ENCODE measurements around the gene DYNC2H1. TPM values are rescaled to one million over a fixed set of nuclear protein-coding genes. Genes with fewer than 3 reads are reported as not detected.

Gene DYNC2H1
- total and polyA plus RNA-seq, 9 donors: 13.5 to 49.1 (median 26.2) TPM

- intact Hi-C loops (cut with DNase I): no loop called here
- H3K36me3 ChIP-seq: no peaks in the 10 kb centered on the region
- no peaks in the 10 kb centered on the region for H3K9me3 ChIP-seq
- 84 to 99% (median 96%) methylated on average over 6 of the region's 6 CpGs for WGBS, 3 donors
- H3K4me3 ChIP-seq: no peak overlapping the region
- no peaks in the 10 kb centered on the region for H3K4me1 ChIP-seq (ENCODE audit: insufficient read depth)
- H3K27me3 ChIP-seq: no peaks in the 10 kb centered on the region
- no peak for DNase-seq
- TF ChIP-seq POLR2A (IDR thresholded peaks at IDR 0.05) (no peak), CTCF (IDR thresholded peaks at IDR 0.05) (no peak), EP300 (IDR thresholded peaks at IDR 0.05) (no peak)
- no peak overlapping the region for H3K27ac ChIP-seq
Measured at GRCh38 chr11:103339485-103339857, 230.2 kb downstream of the DYNC2H1 start.

- TF ChIP-seq CTCF (IDR thresholded peaks at IDR 0.05): no peak
- no peak for TF ChIP-seq EP300 (IDR thresholded peaks at IDR 0.05)
- no peak for TF ChIP-seq POLR2A (IDR thresholded peaks at IDR 0.05)
- no peak overlapping the region for H3K27ac ChIP-seq
- H3K4me1 ChIP-seq (ENCODE audit: insufficient read depth): no peaks in the 10 kb centered on the region
- no peaks in the 10 kb centered on the region for H3K27me3 ChIP-seq
- H3K36me3 ChIP-seq: no peaks in the 10 kb centered on the region
- no peak for DNase-seq
- intact Hi-C loops (cut with DNase I): no loop called here
- 2 to 23% (median 14%) methylated on average over 1 of the region's 1 CpG for WGBS, 3 donors
- H3K9me3 ChIP-seq: no peaks in the 10 kb centered on the region
- H3K4me3 ChIP-seq: no peak overlapping the region
Measured at GRCh38 chr11:103340956-103341355, 231.7 kb downstream of the DYNC2H1 start.

GRCh38 chr11:103344886-103345285 lies 235.7 kb downstream of the DYNC2H1 start:
- Histone ChIP-seq H3K36me3 (no peaks in the 10 kb centered on the region), H3K27me3 (no peaks in the 10 kb centered on the region), H3K4me3 (no peak overlapping the region), H3K27ac (no peak overlapping the region), H3K4me1 (ENCODE audit: insufficient read depth) (no peaks in the 10 kb centered on the region), H3K9me3 (no peaks in the 10 kb centered on the region)
- intact Hi-C loops (cut with DNase I): no loop called here
- TF ChIP-seq EP300 (IDR thresholded peaks at IDR 0.05) (no peak), POLR2A (IDR thresholded peaks at IDR 0.05) (no peak), CTCF (IDR thresholded peaks at IDR 0.05) (no peak)
- DNase-seq: no peak
- WGBS, 3 donors: 59 to 93% (median 79%) methylated on average over 4 of the region's 4 CpGs

GRCh38 chr11:103349595-103349994 lies 240.4 kb downstream of the DYNC2H1 start:
- Histone ChIP-seq H3K27ac (no peak overlapping the region), H3K4me3 (no peak overlapping the region), H3K27me3 (no peaks in the 10 kb centered on the region), H3K4me1 (ENCODE audit: insufficient read depth) (no peaks in the 10 kb centered on the region), H3K36me3 (no peaks in the 10 kb centered on the region), H3K9me3 (no peaks in the 10 kb centered on the region)
- 96 to 97% (median 97%) methylated on average over 2 of the region's 2 CpGs for WGBS, 3 donors
- TF ChIP-seq EP300 (IDR thresholded peaks at IDR 0.05) (no peak), POLR2A (IDR thresholded peaks at IDR 0.05) (no peak), CTCF (IDR thresholded peaks at IDR 0.05) (no peak)
- intact Hi-C loops (cut with DNase I): no loop called here
- DNase-seq: no peak

GRCh38 chr11:103354656-103355055 lies 245.4 kb downstream of the DYNC2H1 start:
- DNase-seq: no peak
- intact Hi-C loops (cut with DNase I): no loop called here
- Histone ChIP-seq H3K27ac (no peak overlapping the region), H3K4me1 (ENCODE audit: insufficient read depth) (no peaks in the 10 kb centered on the region), H3K36me3 (no peaks in the 10 kb centered on the region), H3K27me3 (no peaks in the 10 kb centered on the region), H3K9me3 (no peaks in the 10 kb centered on the region), H3K4me3 (no peak overlapping the region)
- no peak for TF ChIP-seq POLR2A (IDR thresholded peaks at IDR 0.05)
- TF ChIP-seq CTCF (IDR thresholded peaks at IDR 0.05): no peak
- TF ChIP-seq EP300 (IDR thresholded peaks at IDR 0.05): no peak
